AG09319 (cell line): Measurements from ENCODE around the gene CXorf38.

Experiments used
- DNase-seq: peaks from one replicate; pipeline ENCODE4 v3.0.0-alpha.2; 2010; ENCODE audit warnings: low read depth; ENCODE audit errors: extremely low read depth
- TF ChIP-seq, protein P1 (sequence below): IDR thresholded peaks from 2 replicates; pipeline ENCODE4 v1.5.1; 2011; ENCODE audit warnings: low read depth, mild to moderate bottlenecking, inconsistent platforms, low read length, moderate library complexity

The CXorf38 gene

DNA sequence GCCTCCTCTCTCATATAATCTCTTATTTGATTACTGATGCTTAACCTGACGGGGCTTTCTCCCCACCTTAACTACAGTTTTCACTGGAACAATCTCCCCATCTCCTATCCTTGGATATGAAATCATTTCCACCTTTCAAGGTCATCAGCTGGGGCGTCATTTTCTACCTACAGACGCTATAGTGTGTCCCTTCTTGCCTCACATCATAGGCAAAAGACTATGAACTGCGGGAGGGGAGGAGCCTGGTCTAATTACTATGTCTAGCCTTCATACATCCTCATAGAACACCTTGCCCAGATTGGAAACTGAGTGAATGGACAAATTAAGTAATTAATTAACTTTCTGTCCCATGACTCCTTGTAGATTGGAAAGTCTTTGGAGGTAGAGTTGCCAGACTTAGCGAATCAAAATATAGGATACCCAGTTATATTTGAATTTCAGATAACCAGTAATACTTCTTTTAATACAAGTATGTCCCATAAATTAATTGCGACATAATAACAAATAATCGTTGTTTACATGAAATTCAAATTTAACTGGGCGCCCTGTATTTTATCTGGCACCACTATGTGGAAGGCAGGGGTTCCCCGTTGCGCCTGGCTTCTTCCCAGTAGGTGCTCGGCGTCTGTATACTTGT, 67.3 kb downstream of the CXorf38 start:
- DNase-seq = no peak
- TF ChIP-seq, protein P1, sequence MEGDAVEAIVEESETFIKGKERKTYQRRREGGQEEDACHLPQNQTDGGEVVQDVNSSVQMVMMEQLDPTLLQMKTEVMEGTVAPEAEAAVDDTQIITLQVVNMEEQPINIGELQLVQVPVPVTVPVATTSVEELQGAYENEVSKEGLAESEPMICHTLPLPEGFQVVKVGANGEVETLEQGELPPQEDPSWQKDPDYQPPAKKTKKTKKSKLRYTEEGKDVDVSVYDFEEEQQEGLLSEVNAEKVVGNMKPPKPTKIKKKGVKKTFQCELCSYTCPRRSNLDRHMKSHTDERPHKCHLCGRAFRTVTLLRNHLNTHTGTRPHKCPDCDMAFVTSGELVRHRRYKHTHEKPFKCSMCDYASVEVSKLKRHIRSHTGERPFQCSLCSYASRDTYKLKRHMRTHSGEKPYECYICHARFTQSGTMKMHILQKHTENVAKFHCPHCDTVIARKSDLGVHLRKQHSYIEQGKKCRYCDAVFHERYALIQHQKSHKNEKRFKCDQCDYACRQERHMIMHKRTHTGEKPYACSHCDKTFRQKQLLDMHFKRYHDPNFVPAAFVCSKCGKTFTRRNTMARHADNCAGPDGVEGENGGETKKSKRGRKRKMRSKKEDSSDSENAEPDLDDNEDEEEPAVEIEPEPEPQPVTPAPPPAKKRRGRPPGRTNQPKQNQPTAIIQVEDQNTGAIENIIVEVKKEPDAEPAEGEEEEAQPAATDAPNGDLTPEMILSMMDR = no peak

DNA sequence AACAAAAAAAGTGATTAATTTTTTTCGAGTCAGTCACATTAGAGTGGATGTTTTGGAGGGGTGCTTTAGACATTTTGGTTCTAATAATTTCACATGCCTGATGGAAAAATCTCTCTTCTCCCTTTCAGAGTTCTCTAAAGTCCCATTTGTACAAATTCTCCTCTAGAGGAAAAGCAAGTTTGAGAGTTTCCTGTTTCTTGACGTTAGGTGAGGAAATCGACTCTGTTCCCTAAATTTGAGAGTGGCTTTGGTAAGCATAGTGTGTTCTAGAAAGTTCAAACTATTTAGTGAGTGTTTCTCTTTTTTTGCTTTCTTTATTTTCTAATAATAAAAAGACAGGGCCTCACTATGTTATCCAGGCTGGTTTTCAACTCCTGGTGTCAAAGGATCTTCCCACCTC, 68.2 kb downstream of the CXorf38 start:
- TF ChIP-seq, protein P1 = no peak
- DNase-seq = no peak

DNA sequence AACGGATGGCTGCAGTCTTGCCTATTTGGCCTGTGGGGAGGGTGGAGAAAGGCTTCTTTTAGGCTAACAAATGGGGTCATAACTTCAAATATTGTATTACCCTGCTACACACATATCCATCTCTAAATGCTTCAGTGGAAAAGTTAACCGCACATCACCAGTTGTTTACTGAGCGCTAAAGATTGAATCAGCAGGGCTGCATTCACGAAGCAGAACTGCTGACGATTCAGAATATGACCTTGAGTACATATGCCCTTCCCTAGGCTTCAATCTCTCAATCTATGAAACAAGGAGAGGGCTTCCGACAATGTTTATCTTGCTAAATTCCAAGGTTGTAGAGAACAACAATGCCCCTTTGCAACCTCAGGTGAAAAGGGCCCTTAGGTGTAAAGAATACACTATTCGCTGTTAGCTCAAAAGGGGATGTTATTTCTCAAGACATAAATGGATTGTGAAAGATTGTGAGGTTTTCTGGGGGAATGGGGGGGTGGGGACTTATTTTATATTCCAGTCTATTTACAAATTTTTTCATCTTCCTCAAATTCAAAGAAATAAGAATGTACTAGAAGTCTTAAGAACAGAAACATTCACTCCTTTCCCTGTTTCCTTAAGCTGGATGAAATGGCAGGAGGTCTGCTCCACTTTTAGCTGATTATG, 69.2 kb downstream of the CXorf38 start:
- DNase-seq = no peak
- TF ChIP-seq, protein P1 = no peak
